GM23248 (cell line): ENCODE measurements around the gene TMEM236. TPM values are rescaled to one million over a fixed set of nuclear protein-coding genes. Genes with fewer than 3 reads are reported as not detected.
A peak's percentile ranks its signal among the peaks of the same experiment; 100 is the strongest.

Source experiments
- DNase-seq: peaks from one replicate; pipeline ENCODE4 v3.0.0-alpha.2; 2015
- H2AFZ ChIP-seq: fragments of 200-600 bp; sonication (generic); 2 replicates; pipeline ENCODE4 v1.6.1; 2016; ENCODE audit warnings: antibody characterized with exemption
- H3F3A ChIP-seq: fragments of 200-600 bp; sonication (generic); 2 replicates; pipeline ENCODE4 v1.6.1; 2016; ENCODE audit warnings: mild to moderate bottlenecking, antibody characterized with exemption, mixed run types; ENCODE audit not compliant: insufficient read depth
- H3K27ac ChIP-seq: fragments of 200-600 bp; sonication (generic); 2 replicates; pipeline ENCODE4 v1.5.1; 2016; ENCODE audit warnings: mild to moderate bottlenecking
- H3K27me3 ChIP-seq: fragments of 200-600 bp; sonication (generic); replicated peaks from 2 replicates; pipeline ENCODE4 v1.6.1; 2016; ENCODE audit warnings: mild to moderate bottlenecking; ENCODE audit not compliant: insufficient read depth
- H3K36me3 ChIP-seq: fragments of 200-600 bp; sonication (generic); 2 replicates; pipeline ENCODE4 v1.6.1; 2016; ENCODE audit warnings: low read depth, mild to moderate bottlenecking
- H3K4me1 ChIP-seq: fragments of 200-600 bp; sonication (generic); 2 replicates; pipeline ENCODE4 v1.6.1; 2016; ENCODE audit warnings: mild to moderate bottlenecking; ENCODE audit not compliant: insufficient read depth
- H3K4me2 ChIP-seq: fragments of 200-600 bp; sonication (generic); one replicate; pipeline ENCODE4 v1.6.1; 2016; ENCODE audit warnings: mild to moderate bottlenecking; ENCODE audit not compliant: unreplicated experiment
- H3K4me3 ChIP-seq: fragments of 200-600 bp; sonication (generic); 2 replicates; pipeline ENCODE4 v1.5.1; 2016; ENCODE audit warnings: mild to moderate bottlenecking
- H3K79me2 ChIP-seq: fragments of 200-600 bp; sonication (generic); 2 replicates; pipeline ENCODE4 v1.6.1; 2016; ENCODE audit warnings: mild to moderate bottlenecking; ENCODE audit not compliant: insufficient read depth
- H3K9ac ChIP-seq: fragments of 200-600 bp; sonication (generic); 2 replicates; pipeline ENCODE4 v1.6.1; 2016; ENCODE audit warnings: mild to moderate bottlenecking
- H3K9me2 ChIP-seq: fragments of 200-600 bp; sonication (generic); 2 replicates; pipeline ENCODE4 v1.6.1; 2016; ENCODE audit warnings: mixed run types, mild to moderate bottlenecking, moderate library complexity; ENCODE audit not compliant: insufficient read depth
- H3K9me3 ChIP-seq: fragments of 200-600 bp; sonication (generic); one replicate; pipeline ENCODE4 v1.6.1; 2017; ENCODE audit warnings: low read depth
- H4K20me1 ChIP-seq: fragments of 200-600 bp; sonication (generic); 2 replicates; pipeline ENCODE4 v1.6.0; 2016; ENCODE audit not compliant: insufficient read depth
- EZH2 ChIP-seq: fragments of 200-600 bp; sonication (generic); IDR thresholded peaks from 2 replicates; pipeline ENCODE4 v1.6.1; 2018; ENCODE audit warnings: antibody characterized with exemption, mild to moderate bottlenecking; ENCODE audit not compliant: insufficient read depth, poor library complexity, severe bottlenecking
- EZH2phosphoT487 ChIP-seq: fragments of 200-600 bp; sonication (generic); IDR thresholded peaks from 2 replicates; pipeline ENCODE4 v1.6.1; 2018; ENCODE audit warnings: antibody characterized with exemption, moderate library complexity, mild to moderate bottlenecking, low read depth; ENCODE audit not compliant: insufficient read depth
- whole genome bisulfite sequencing, 2 experiments: methylation state at CpG; one replicate each; pipeline ENCODE4 v1.1.6; 2015 to 2017; ENCODE audit warnings: low lambda C conversion rate in 2 of 2, low coverage in 1 of 2; ENCODE audit errors: missing lambda C conversion rate in 2 of 2; 5-methylcytosine and 5-hydroxymethylcytosine counted together
- in situ Hi-C: fragments of 300-500 bp; cut with MboI; formaldehyde crosslinking; loops from 2 replicates; pipeline ENCODE4 v1.15.0; 2020
- polyA plus RNA-seq: library from polyadenylated mRNA; unstranded; fragments of >200 nt; fragmentation: Nextera tagmentation; extraction: Ambion mirVana; gene quantifications from 2 replicates; pipeline ENCODE4 v1.2.1, GENCODE V29; 2016
- total RNA-seq: library from RNA; depleted of rRNA; stranded (reverse); fragments of >200 nt; shearing (Covaris generic); gene quantifications from 2 replicates; pipeline ENCODE4 v1.2.3, GENCODE V29; 2014

The TMEM236 gene
- total and polyA plus RNA-seq, 2 experiments from 2014 or later: 0.11 TPM; not detected in 1

DNA sequence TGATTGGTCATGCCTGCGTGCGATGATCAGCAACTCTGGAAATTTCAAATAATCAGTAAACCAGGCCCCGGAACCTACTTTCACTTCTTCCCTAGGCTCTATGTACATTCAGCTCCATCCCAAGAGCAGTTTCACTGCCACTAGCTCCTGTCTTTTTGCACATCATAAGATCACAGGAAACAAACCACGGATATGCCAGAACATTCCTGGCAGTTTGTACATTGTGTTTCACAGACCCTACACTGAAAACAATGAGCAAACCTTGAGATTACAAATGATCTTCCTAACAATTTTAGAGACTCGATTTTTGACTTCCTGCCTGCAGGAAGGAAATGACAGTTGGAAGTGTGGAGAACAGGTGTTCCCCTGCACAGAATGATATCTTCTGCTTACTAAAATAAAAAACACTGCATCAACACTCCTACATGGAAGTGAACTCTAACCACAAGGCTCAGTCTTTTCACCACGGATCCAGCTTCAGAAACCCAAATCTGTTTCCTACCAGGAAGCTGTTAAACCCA lies 7.6 kb upstream of the TMEM236 start:
- H3K9ac ChIP-seq: no peak overlapping the region
- H3K79me2 ChIP-seq: no peaks in the 10 kb centered on the region
- no peaks in the 10 kb centered on the region for H3K9me2 ChIP-seq
- in situ Hi-C loops: no loop called here
- H3K36me3 ChIP-seq: no peaks in the 10 kb centered on the region
- TF ChIP-seq EZH2 (no peak), EZH2phosphoT487 (no peak)
- no peak overlapping the region for H3K27ac ChIP-seq
- no peaks in the 10 kb centered on the region for H3K4me1 ChIP-seq
- no peaks in the 10 kb centered on the region for H3F3A ChIP-seq
- H3K9me3 ChIP-seq: no peaks in the 10 kb centered on the region
- no peak overlapping the region for H3K4me2 ChIP-seq
- DNase-seq: no peak
- no peaks in the 10 kb centered on the region for H4K20me1 ChIP-seq
- H2AFZ ChIP-seq: no peak overlapping the region
- WGBS, 2 experiments: 82% methylated on average over 6 of the region's 6 CpGs
- no peaks in the 10 kb centered on the region for H3K27me3 ChIP-seq
- no peak overlapping the region for H3K4me3 ChIP-seq

GRCh38 chr10:17747883-17748550 lies 4.0 kb upstream of the TMEM236 start:
- H2AFZ ChIP-seq: no peak overlapping the region
- in situ Hi-C loops: no loop called here
- no peak overlapping the region for H3K9ac ChIP-seq
- no peaks in the 10 kb centered on the region for H3K9me2 ChIP-seq
- no peak overlapping the region for H3K4me3 ChIP-seq
- H3K36me3 ChIP-seq: no peaks in the 10 kb centered on the region
- no peaks in the 10 kb centered on the region for H4K20me1 ChIP-seq
- WGBS, 2 experiments: 83 to 84% methylated on average over 10 of the region's 10 CpGs
- no peak overlapping the region for H3K27ac ChIP-seq
- H3K79me2 ChIP-seq: no peaks in the 10 kb centered on the region
- no peaks in the 10 kb centered on the region for H3F3A ChIP-seq
- no peaks in the 10 kb centered on the region for H3K27me3 ChIP-seq
- no peak overlapping the region for H3K4me2 ChIP-seq
- no peak for TF ChIP-seq EZH2phosphoT487
- no peak for TF ChIP-seq EZH2
- H3K4me1 ChIP-seq: no peaks in the 10 kb centered on the region
- peak; percentile 57 for DNase-seq
- H3K9me3 ChIP-seq: no peaks in the 10 kb centered on the region

GRCh38 chr10:17749890-17750289 lies 2.1 kb upstream of the TMEM236 start:
- Histone ChIP-seq H3K9me2 (no peaks in the 10 kb centered on the region), H3K79me2 (no peaks in the 10 kb centered on the region), H3K27ac (no peak overlapping the region), H3K9ac (no peak overlapping the region), H3F3A (no peaks in the 10 kb centered on the region), H3K4me2 (no peak overlapping the region), H3K36me3 (no peaks in the 10 kb centered on the region), H4K20me1 (no peaks in the 10 kb centered on the region), H3K9me3 (no peaks in the 10 kb centered on the region), H3K4me3 (no peak overlapping the region), H3K27me3 (no peaks in the 10 kb centered on the region), H2AFZ (no peak overlapping the region), H3K4me1 (no peaks in the 10 kb centered on the region)
- WGBS, 2 experiments: 92 to 96% methylated on average over 8 of the region's 8 CpGs
- TF ChIP-seq EZH2: no peak
- no peak for TF ChIP-seq EZH2phosphoT487
- in situ Hi-C loops: no loop called here
- no peak for DNase-seq

- in situ Hi-C loops: no loop called here
- H4K20me1 ChIP-seq: no peaks in the 10 kb centered on the region
- H3K27ac ChIP-seq: no peak overlapping the region
- H3K36me3 ChIP-seq: no peaks in the 10 kb centered on the region
- no peaks in the 10 kb centered on the region for H3K27me3 ChIP-seq
- WGBS, 2 experiments: 44 to 48% methylated on average over 7 of the region's 7 CpGs
- TF ChIP-seq EZH2phosphoT487: no peak
- TF ChIP-seq EZH2: no peak
- H3K9me3 ChIP-seq: no peaks in the 10 kb centered on the region
- H3K9ac ChIP-seq: no peak overlapping the region
- H2AFZ ChIP-seq: peak overlapping the region; percentile 62
- H3K4me1 ChIP-seq: no peaks in the 10 kb centered on the region
- no peaks in the 10 kb centered on the region for H3K79me2 ChIP-seq
- DNase-seq: peak; percentile 41
- peak overlapping the region; percentile 55 for H3K4me2 ChIP-seq
- H3K4me3 ChIP-seq: peak overlapping the region; percentile 50
- H3F3A ChIP-seq: no peaks in the 10 kb centered on the region
- H3K9me2 ChIP-seq: no peaks in the 10 kb centered on the region
Observed at GRCh38 chr10:17756557-17757217, 4.7 kb downstream of the TMEM236 start.
